Stimulated activated CD4-positive, alpha-beta T cell treated with anti-CD3 and anti-CD28 coated beads, Interleukin-4, amount 100 ng/mL, for 48 hours (primary cell): ENCODE measurements around the gene RIOK2.

Experiments
- DNase-seq, 2 donors: peaks; one replicate each; pipeline ENCODE4 v3.0.0-alpha.2; 2020; ENCODE audit warnings: low read depth in 2 of 2

RIOK2 gene

GRCh38 chr5:97125125-97125683 lies 57.8 kb downstream of the RIOK2 start:
- DNase-seq, result no peak

GRCh38 chr5:97124335-97124734 lies 58.7 kb downstream of the RIOK2 start:
- DNase-seq, result no peak

GRCh38 chr5:97121848-97122247 lies 61.2 kb downstream of the RIOK2 start:
- no peak for DNase-seq

GRCh38 chr5:97120195-97120594 lies 62.9 kb downstream of the RIOK2 start:
- DNase-seq, result no peak

GRCh38 chr5:97119007-97119390 lies 64.0 kb downstream of the RIOK2 start:
- DNase-seq, result no peak

GRCh38 chr5:97118261-97119006 lies 64.6 kb downstream of the RIOK2 start:
- no peak for DNase-seq

- DNase-seq, result no peak
Observed at GRCh38 chr5:97115932-97116331, 67.1 kb downstream of the RIOK2 start.

GRCh38 chr5:97112230-97112629 lies 70.8 kb downstream of the RIOK2 start:
- no peak for DNase-seq

GRCh38 chr5:97111616-97112015 lies 71.4 kb downstream of the RIOK2 start:
- DNase-seq, result no peak

GRCh38 chr5:97111004-97111403 lies 72.0 kb downstream of the RIOK2 start:
- no peak for DNase-seq
